Loucy (cell line): Measurements from ENCODE around the gene CCM2L.

Experiments
- CTCF ChIP-seq: fragments of 200-600 bp; sonication (generic); conservative IDR thresholded peaks from 2 replicates; pipeline ENCODE4 v1.5.1; 2014; ENCODE audit warnings: mild to moderate bottlenecking, antibody characterized with exemption, low read length
- EZH2phosphoT487 ChIP-seq: fragments of 200-600 bp; IDR thresholded peaks from 2 replicates; pipeline ENCODE4 v1.6.1; 2018; ENCODE audit warnings: antibody characterized with exemption, mild to moderate bottlenecking, moderate library complexity, borderline replicate concordance

GRCh38 chr20:32078322-32078721, 68.1 kb downstream of the CCM2L start:
- TF ChIP-seq CTCF (no peak), EZH2phosphoT487 (no peak)
